Upper lobe of right lung (tissue), 1 donor: ENCODE data around the gene LUC7L. TPM values are rescaled to one million over a fixed set of nuclear protein-coding genes. Genes with fewer than 3 reads are reported as not detected.

Source experiments
- ATAC-seq: fragments of 200-7000 bp; cut with Tn5 transposase; one replicate; pipeline ENCODE4 v1.9.1; 2020; ENCODE audit warnings: mild to moderate bottlenecking, moderate library complexity
- DNase-seq: peaks from one replicate; pipeline ENCODE4 v3.0.0-alpha.2; 2020
- H3K27ac ChIP-seq: fragments of 200-600 bp; one replicate; pipeline ENCODE4 v1.8.0; 2022
- H3K27me3 ChIP-seq: fragments of 200-600 bp; one replicate; pipeline ENCODE4 v1.8.0; 2022; ENCODE audit warnings: mild to moderate bottlenecking
- H3K36me3 ChIP-seq: fragments of 200-600 bp; one replicate; pipeline ENCODE4 v1.8.0; 2022
- H3K4me1 ChIP-seq: fragments of 200-600 bp; one replicate; pipeline ENCODE4 v1.8.0; 2022
- H3K4me3 ChIP-seq: fragments of 200-600 bp; one replicate; pipeline ENCODE4 v1.8.0; 2022; ENCODE audit warnings: mild to moderate bottlenecking
- H3K9me3 ChIP-seq: fragments of 200-600 bp; one replicate; pipeline ENCODE4 v1.8.0; 2022
- CTCF ChIP-seq: fragments of 200-600 bp; IDR thresholded peaks from one replicate; pipeline ENCODE4 v1.8.0; 2022; ENCODE audit warnings: antibody characterized with exemption
- intact Hi-C: fragments of 100-400 bp; cut with DNase I; formaldehyde crosslinking; loops from one replicate; pipeline ENCODE4 v1.11.0; 2022
- total RNA-seq: library from RNA; stranded (reverse); fragmentation: NEBNext Ultra II Directional; extraction: Animal tissue kit (Norgen Biotek cat#: 25700); gene quantifications from one replicate; pipeline ENCODE4 v1.2.1, GENCODE V29; 2021
- donor health status: DM: no; HTN: yes; CAD: no; lungs with severe emphysema.

Gene LUC7L
- total RNA-seq, 1 donor from 2014 or later = 78.8 TPM

GRCh38 chr16:143047-143446 lies 86.2 kb downstream of the LUC7L start:
- no peak overlapping the region for H3K27ac ChIP-seq
- ATAC-seq = no peak
- intact Hi-C loops = no loop called here

GRCh38 chr16:142405-142967 lies 86.8 kb downstream of the LUC7L start:
- Histone ChIP-seq H3K9me3 (no peaks in the 10 kb centered on the region), H3K4me1 (no peaks in the 10 kb centered on the region), H3K4me3 (no peak overlapping the region), H3K27me3 (no peaks in the 10 kb centered on the region), H3K27ac (no peak overlapping the region), H3K36me3 (no peaks in the 10 kb centered on the region)
- TF ChIP-seq CTCF = no peak
- intact Hi-C loops = no loop called here
- DNase-seq (no peak), ATAC-seq (no peak)

More at GRCh38 chr16:143047-143446, 86.2 kb downstream of the LUC7L start:
- TF ChIP-seq CTCF = no peak
- Histone ChIP-seq H3K36me3 (no peaks in the 10 kb centered on the region), H3K27me3 (no peaks in the 10 kb centered on the region), H3K9me3 (no peaks in the 10 kb centered on the region), H3K4me3 (no peak overlapping the region), H3K4me1 (no peaks in the 10 kb centered on the region)
- no peak for DNase-seq

GRCh38 chr16:140175-140857 lies 88.9 kb downstream of the LUC7L start:
- Histone ChIP-seq H3K36me3 (no peaks in the 10 kb centered on the region), H3K9me3 (no peaks in the 10 kb centered on the region), H3K27me3 (no peaks in the 10 kb centered on the region), H3K4me1 (no peaks in the 10 kb centered on the region), H3K4me3 (no peak overlapping the region), H3K27ac (no peak overlapping the region)
- intact Hi-C loops = no loop called here
- no peak for ATAC-seq
- DNase-seq = no peak
- no peak for TF ChIP-seq CTCF

Other genes starting within 250 kb of the LUC7L start
- gene POLR3K, start 175.8 kb downstream of the LUC7L start, total RNA-seq = 12.0 TPM
- gene SNRNP25, start 175.6 kb downstream of the LUC7L start, total RNA-seq = 11.6 TPM
- 48.4 TPM for gene RHBDF1, start 156.8 kb downstream of the LUC7L start, total RNA-seq
- gene MPG, start 151.2 kb downstream of the LUC7L start, total RNA-seq = 42.5 TPM
- 30.6 TPM for gene NPRL3, start 90.8 kb downstream of the LUC7L start, total RNA-seq
- not detected for gene HBZ, start 76.8 kb downstream of the LUC7L start, total RNA-seq
- not detected for gene HBM, start 63.5 kb downstream of the LUC7L start, total RNA-seq
- 248 TPM for gene HBA2, start 56.6 kb downstream of the LUC7L start, total RNA-seq
- 241 TPM for gene HBA1, start 52.8 kb downstream of the LUC7L start, total RNA-seq
- gene HBQ1, start 49.0 kb downstream of the LUC7L start, total RNA-seq = not detected
- 56.0 TPM for gene FAM234A, start 5.4 kb upstream of the LUC7L start, total RNA-seq
- gene RGS11, start 46.5 kb upstream of the LUC7L start, total RNA-seq = 7.8 TPM
- 1.3 TPM for gene ARHGDIG, start 51.1 kb upstream of the LUC7L start, total RNA-seq
- 0.96 TPM for gene PDIA2, start 53.7 kb upstream of the LUC7L start, total RNA-seq
- gene AXIN1, start 123.3 kb upstream of the LUC7L start, total RNA-seq = 28.9 TPM
- 39.0 TPM for gene MRPL28, start 141.1 kb upstream of the LUC7L start, total RNA-seq
- 65.2 TPM for gene PGAP6, start 152.5 kb upstream of the LUC7L start, total RNA-seq
- gene NME4, start 167.8 kb upstream of the LUC7L start, total RNA-seq = 45.6 TPM
- 14.2 TPM for gene DECR2, start 172.4 kb upstream of the LUC7L start, total RNA-seq
- gene RAB11FIP3, start 196.2 kb upstream of the LUC7L start, total RNA-seq = 44.1 TPM